Cardiac muscle cell (in vitro differentiated cells and primary cell): ENCODE data around the gene DOCK1. TPM values are rescaled to one million over a fixed set of nuclear protein-coding genes. Genes with fewer than 3 reads are reported as not detected.

Experiments used
- DNase-seq, 2 donors: peaks; one replicate each; pipeline versions ENCODE4 v3.0.0 to v3.0.0-alpha.2; 2010 to 2017; ENCODE audit warnings: low read depth in 1 of 2, low spot score in 1 of 2
- H3K27ac ChIP-seq: fragments of 200-600 bp; sonication (generic); 2 replicates; pipeline ENCODE4 v1.5.1; 2016
- H3K27me3 ChIP-seq: fragments of 200-600 bp; sonication (generic); 2 replicates; pipeline ENCODE4 v1.6.0; 2016; ENCODE audit warnings: control low read depth
- H3K36me3 ChIP-seq: fragments of 200-600 bp; sonication (generic); 2 replicates; pipeline ENCODE4 v1.5.1; 2016; ENCODE audit warnings: control low read depth
- H3K4me1 ChIP-seq: fragments of 200-600 bp; sonication (generic); 2 replicates; pipeline ENCODE4 v1.8.1; 2017; ENCODE audit warnings: low read depth, mild to moderate bottlenecking, mixed run types
- H3K4me3 ChIP-seq: fragments of 200-600 bp; sonication (generic); 2 replicates; pipeline ENCODE4 v1.5.1; 2016; ENCODE audit warnings: mild to moderate bottlenecking
- H3K9me3 ChIP-seq: fragments of 200-600 bp; sonication (generic); 2 replicates; pipeline ENCODE4 v1.5.1; 2017; ENCODE audit warnings: low read depth, mild to moderate bottlenecking, control low read depth
- CTCF ChIP-seq: IDR thresholded peaks from 2 replicates; pipeline ENCODE4 v1.5.1; 2012; ENCODE audit warnings: low read depth, mild to moderate bottlenecking, low read length
- polyA plus RNA-seq: library from polyadenylated mRNA; unstranded; fragments of >200 nt; fragmentation: Nextera tagmentation; extraction: Ambion mirVana; gene quantifications from 2 replicates; pipeline ENCODE4 v1.2.1, GENCODE V29; 2016
- total RNA-seq: library from RNA; depleted of rRNA; stranded (reverse); fragments of >200 nt; gene quantifications from 2 replicates; pipeline ENCODE4 v1.2.3, GENCODE V29; 2016

Gene DOCK1
- total and polyA plus RNA-seq, 2 experiments from 2014 or later = 15.0 to 30.6 TPM

DNA sequence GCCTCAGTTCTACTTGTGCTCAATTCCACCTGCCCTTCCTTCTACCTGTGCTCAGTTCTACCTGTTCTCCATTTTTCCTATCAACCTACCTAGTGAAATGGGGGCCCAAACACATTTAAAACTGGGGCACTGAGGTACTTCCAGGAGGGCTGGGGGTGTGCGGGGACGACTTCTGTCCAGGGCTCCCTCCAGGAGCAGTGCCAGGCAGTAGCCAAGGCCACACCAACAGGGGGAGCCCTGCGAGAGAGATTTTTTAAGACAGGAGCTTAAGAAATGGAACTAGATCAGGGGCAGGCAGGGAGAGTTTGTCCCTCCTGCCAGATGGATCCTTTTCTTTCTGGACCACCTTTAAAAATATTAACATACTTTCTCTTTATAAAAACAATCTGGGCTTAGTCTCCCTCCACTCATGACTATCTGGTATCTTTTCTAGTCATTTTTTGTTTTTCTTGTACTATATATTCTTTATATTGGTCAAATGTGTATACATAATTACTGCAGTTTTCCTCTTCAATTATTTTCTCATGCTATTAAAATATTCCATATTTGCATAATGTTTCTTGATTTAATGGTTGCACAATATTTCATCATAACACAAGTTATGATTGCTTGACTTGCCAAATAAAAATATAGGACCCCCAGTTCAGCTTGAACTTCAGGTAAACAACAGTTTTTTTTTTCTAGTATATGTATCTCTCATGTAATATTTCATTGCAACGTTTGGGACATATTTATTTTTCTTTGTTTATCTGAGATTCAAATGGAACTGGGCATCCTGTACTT lies 338.5 kb downstream of the DOCK1 start:
- Histone ChIP-seq H3K4me3 (no peak overlapping the region), H3K4me1 (no peaks in the 10 kb centered on the region), H3K27ac (no peak overlapping the region), H3K9me3 (no peaks in the 10 kb centered on the region), H3K36me3 (peaks cover 2% of the 10 kb centered on the region), H3K27me3 (no peaks in the 10 kb centered on the region)
- peak; percentile 52 to 64 for DNase-seq
- TF ChIP-seq CTCF = peak; percentile 75

DNA sequence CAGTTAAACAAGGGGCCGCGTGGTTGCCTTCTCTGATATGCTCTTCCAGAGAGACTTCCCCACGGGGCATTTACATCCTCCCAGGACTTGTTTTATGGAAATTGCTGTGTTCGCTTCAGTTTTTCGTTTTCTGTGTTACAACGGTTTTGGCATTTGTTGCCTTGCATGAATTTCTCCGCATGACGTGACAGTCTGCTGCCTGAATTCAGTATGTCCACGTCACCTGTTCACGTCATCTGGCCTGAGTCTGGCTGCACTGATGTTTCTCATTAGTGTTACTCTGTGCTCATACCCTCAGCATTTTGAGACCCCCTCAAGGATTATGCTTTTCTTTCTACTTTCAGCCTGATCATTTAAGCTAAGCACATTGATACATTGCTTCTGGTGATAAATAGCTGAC lies 340.2 kb downstream of the DOCK1 start:
- TF ChIP-seq CTCF = no peak
- no peak for DNase-seq
- no peaks in the 10 kb centered on the region for H3K9me3 ChIP-seq

GRCh38 chr10:127250031-127250430 lies 344.8 kb downstream of the DOCK1 start:
- H3K27ac ChIP-seq = no peak overlapping the region

More for the DNA sequence above, 340.2 kb downstream of the DOCK1 start:
- Histone ChIP-seq H3K27ac (no peak overlapping the region), H3K4me3 (no peak overlapping the region), H3K4me1 (no peaks in the 10 kb centered on the region), H3K27me3 (no peaks in the 10 kb centered on the region), H3K36me3 (peaks cover 2% of the 10 kb centered on the region)

GRCh38 chr10:127252818-127253217 lies 347.6 kb downstream of the DOCK1 start:
- H3K4me1 ChIP-seq = no peaks in the 10 kb centered on the region
- H3K4me3 ChIP-seq = no peak overlapping the region
- no peak for TF ChIP-seq CTCF
- H3K9me3 ChIP-seq = no peaks in the 10 kb centered on the region
- H3K36me3 ChIP-seq = peaks cover 2% of the 10 kb centered on the region
- H3K27ac ChIP-seq = no peak overlapping the region
- no peaks in the 10 kb centered on the region for H3K27me3 ChIP-seq
- no peak for DNase-seq

More at GRCh38 chr10:127250031-127250430, 344.8 kb downstream of the DOCK1 start:
- no peak for TF ChIP-seq CTCF
- Histone ChIP-seq H3K4me1 (no peaks in the 10 kb centered on the region), H3K36me3 (peaks cover 2% of the 10 kb centered on the region), H3K9me3 (no peaks in the 10 kb centered on the region), H3K4me3 (no peak overlapping the region), H3K27me3 (no peaks in the 10 kb centered on the region)
- DNase-seq = no peak

DNA sequence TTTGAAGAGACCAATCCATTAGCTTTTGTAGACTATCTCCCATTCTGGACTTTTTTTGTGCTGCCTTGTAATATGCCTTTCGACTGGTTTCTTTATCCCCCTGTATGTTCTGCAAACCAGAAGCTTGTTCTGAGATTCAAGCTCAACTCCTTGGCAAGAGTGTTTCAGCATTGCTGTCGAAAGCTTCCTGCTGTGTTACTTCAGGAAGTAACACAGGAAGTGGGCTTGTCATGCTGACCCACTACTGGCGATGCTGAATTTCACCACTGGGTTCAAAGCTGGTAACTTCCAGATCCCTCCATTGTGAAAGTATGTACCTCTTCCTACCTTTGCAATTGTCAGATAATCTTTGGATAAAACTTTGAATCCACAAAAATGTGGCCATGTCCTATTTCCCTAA lies 349.0 kb downstream of the DOCK1 start:
- Histone ChIP-seq H3K4me1 (no peaks in the 10 kb centered on the region), H3K27me3 (no peaks in the 10 kb centered on the region), H3K4me3 (no peak overlapping the region), H3K27ac (no peak overlapping the region), H3K9me3 (no peaks in the 10 kb centered on the region), H3K36me3 (no peaks in the 10 kb centered on the region)
- peak in 1 of 2 donors; percentile 63 for DNase-seq
- TF ChIP-seq CTCF = no peak
